ENCODE results near the gene ABCD2.

Gene ABCD2

GRCh38 chr12:39606712-39607423 lies 12.7 kb downstream of the ABCD2 start:
- ChIA-PET CTCF (interaction anchor here (0.5 kb wide), 1 partner anchor 706 kb away, joined by 3 read pairs; no protein-coding TSS in a partner anchor), POLR2A (interaction anchor here (0.5 kb wide), 1 partner anchor 14 kb away, joined by 9 read pairs; no protein-coding TSS in a partner anchor)
- Histone ChIP-seq H3K36me3 (ENCODE audit: control insufficient read depth in 2 of 2, insufficient read depth in 1 of 2, low read length in 2 of 2) (no peaks in the 10 kb centered on the region), H3K4me3 (ENCODE audit: low read depth, low read length) (no peak overlapping the region), H3K9me3 (ENCODE audit: control insufficient read depth, insufficient read depth, low read depth, low read length) (no peaks in the 10 kb centered on the region), H3K4me1 (ENCODE audit: control insufficient read depth, insufficient read depth, low read length) (0 out of 2 replicates have a peak, but pooled peaks cover 3% of the 10 kb centered on the region), H3K27ac (ENCODE audit: extremely low read depth, low read depth, low read length) (no peak overlapping the region)
- TF ChIP-seq ZSCAN23 (tag by site-specific recombination; IDR thresholded peaks at IDR 0.05) (no peak), MZF1 (tag by site-specific recombination; IDR thresholded peaks at IDR 0.05; ENCODE audit: borderline replicate concordance) (no peak), BCL11B (tag by site-specific recombination; IDR thresholded peaks at IDR 0.05; ENCODE audit: low read depth) (no peak), FEZF1 (tag by site-specific recombination; IDR thresholded peaks at IDR 0.05) (no peak), ZNF146 (tag by site-specific recombination; IDR thresholded peaks at IDR 0.05) (no peak), ZNF433 (tag by site-specific recombination; IDR thresholded peaks at IDR 0.05; ENCODE audit: low read depth) (no peak), MEIS1 (CRISPR knock-in tag; IDR thresholded peaks at IDR 0.05; ENCODE audit: borderline replicate concordance) (no peak), ZNF549 (tag by site-specific recombination; IDR thresholded peaks at IDR 0.05) (no peak), ZBTB26 (tag by site-specific recombination; optimal IDR thresholded peaks at IDR 0.05) (no peak), ZNF10 (tag by site-specific recombination; IDR thresholded peaks at IDR 0.05) (no peak), ZNF837 (tag by site-specific recombination; IDR thresholded peaks at IDR 0.05) (no peak), ZNF155 (tag by site-specific recombination; IDR thresholded peaks at IDR 0.05) (no peak), ZNF558 (tag by site-specific recombination; IDR thresholded peaks at IDR 0.05) (no peak), ZNF776 (tag by site-specific recombination; IDR thresholded peaks at IDR 0.05; ENCODE audit: borderline replicate concordance) (no peak), ZNF202 (tag by site-specific recombination; IDR thresholded peaks at IDR 0.05; ENCODE audit: borderline replicate concordance) (no peak), ZNF362 (tag by site-specific recombination; IDR thresholded peaks at IDR 0.05) (no peak), SCRT2 (tag by site-specific recombination; IDR thresholded peaks at IDR 0.05) (no peak)
- TF ChIP-seq, protein P1, sequence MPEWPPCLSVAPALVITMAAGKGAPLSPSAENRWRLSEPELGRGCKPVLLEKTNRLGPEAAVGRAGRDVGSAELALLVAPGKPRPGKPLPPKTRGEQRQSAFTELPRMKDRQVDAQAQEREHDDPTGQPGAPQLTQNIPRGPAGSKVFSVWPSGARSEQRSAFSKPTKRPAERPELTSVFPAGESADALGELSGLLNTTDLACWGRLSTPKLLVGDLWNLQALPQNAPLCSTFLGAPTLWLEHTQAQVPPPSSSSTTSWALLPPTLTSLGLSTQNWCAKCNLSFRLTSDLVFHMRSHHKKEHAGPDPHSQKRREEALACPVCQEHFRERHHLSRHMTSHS (tag by site-specific recombination; IDR thresholded peaks at IDR 0.05), result no peak
- TF ChIP-seq, protein P2, sequence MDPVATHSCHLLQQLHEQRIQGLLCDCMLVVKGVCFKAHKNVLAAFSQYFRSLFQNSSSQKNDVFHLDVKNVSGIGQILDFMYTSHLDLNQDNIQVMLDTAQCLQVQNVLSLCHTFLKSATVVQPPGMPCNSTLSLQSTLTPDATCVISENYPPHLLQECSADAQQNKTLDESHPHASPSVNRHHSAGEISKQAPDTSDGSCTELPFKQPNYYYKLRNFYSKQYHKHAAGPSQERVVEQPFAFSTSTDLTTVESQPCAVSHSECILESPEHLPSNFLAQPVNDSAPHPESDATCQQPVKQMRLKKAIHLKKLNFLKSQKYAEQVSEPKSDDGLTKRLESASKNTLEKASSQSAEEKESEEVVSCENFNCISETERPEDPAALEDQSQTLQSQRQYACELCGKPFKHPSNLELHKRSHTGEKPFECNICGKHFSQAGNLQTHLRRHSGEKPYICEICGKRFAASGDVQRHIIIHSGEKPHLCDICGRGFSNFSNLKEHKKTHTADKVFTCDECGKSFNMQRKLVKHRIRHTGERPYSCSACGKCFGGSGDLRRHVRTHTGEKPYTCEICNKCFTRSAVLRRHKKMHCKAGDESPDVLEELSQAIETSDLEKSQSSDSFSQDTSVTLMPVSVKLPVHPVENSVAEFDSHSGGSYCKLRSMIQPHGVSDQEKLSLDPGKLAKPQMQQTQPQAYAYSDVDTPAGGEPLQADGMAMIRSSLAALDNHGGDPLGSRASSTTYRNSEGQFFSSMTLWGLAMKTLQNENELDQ (tag by site-specific recombination; IDR thresholded peaks at IDR 0.05; ENCODE audit: low read depth), result no peak

DNA sequence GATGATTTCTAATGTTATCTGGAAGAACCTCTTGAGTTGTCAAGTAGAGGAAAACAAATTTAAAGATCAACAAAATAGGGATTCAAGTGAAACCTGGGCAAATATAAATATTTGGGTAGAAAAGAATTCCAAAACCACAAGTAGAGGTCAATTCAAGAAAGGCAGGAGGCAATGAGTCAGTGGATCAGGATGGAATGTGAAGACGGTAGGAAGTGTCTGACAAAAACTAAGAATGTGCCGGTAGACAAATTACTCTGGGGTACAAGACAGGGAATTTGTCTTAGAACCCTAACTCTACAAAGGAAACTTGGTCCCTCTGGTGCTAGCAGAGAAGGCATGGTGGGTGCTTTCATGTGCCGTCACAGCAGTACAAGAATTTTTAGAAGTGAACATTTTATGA lies 13.6 kb downstream of the ABCD2 start:
- POLR2A ChIA-PET, result no interaction called here
- 0 out of 2 replicates have a peak, but pooled peaks cover 3% of the 10 kb centered on the region for H3K4me1 ChIP-seq (ENCODE audit: control insufficient read depth, insufficient read depth, low read length)
- CTCF ChIA-PET, result interaction anchor here (0.6 to 1.7 kb wide), 2 partner anchors 13 to 242 kb away, joined by 3 to 8 read pairs; partner anchors contain the start of gene ABCD2

More for the DNA sequence above, 13.6 kb downstream of the ABCD2 start:
- peak; percentile 61; the same call in 1 of the 2 replicates for TF ChIP-seq ZBTB48 (tag by site-specific recombination; IDR thresholded peaks at IDR 0.05)
- no peak for TF ChIP-seq ZNF629 (tag by site-specific recombination; IDR thresholded peaks at IDR 0.05)
- no peaks in the 10 kb centered on the region for H3K9me3 ChIP-seq (ENCODE audit: control insufficient read depth, insufficient read depth, low read depth, low read length)
- no peak overlapping the region for H3K4me3 ChIP-seq (ENCODE audit: low read depth, low read length)
- no peak overlapping the region for H3K27ac ChIP-seq (ENCODE audit: extremely low read depth, low read depth, low read length)
- H3K36me3 ChIP-seq (ENCODE audit: control insufficient read depth in 2 of 2, insufficient read depth in 1 of 2, low read length in 2 of 2), result no peaks in the 10 kb centered on the region
